ENCODE data around the gene LGALS7. TPM values are rescaled to one million over a fixed set of nuclear protein-coding genes. Genes with fewer than 3 reads are reported as not detected.

LGALS7 gene
- total RNA-seq, 6 experiments from 2014 or later: not detected

DNA sequence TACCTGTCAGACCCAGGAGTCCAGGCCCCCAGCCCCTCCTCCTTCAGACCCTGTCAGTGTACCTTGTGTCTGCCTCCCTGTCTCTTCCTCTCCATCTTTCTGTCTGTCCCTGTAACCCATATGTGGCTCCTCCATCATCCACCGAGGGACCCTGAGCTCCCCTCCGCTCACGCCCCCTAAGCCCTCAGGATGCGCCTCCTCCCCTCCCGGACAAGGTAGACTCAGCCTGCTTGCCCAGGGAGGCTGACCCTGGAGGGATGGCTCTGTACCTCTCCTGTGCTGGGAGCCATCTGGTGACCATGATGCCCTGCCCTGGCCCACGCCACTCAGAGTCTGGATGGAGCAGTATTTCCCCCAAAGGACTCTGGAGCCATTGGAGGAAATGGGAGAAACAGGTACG lies 28.0 kb downstream of the LGALS7 start:
- Mint-ChIP-seq H3K4me1 (ENCODE audit: low read depth) (no peaks in the 10 kb centered on the region), H3K27me3 (ENCODE audit: insufficient read depth) (peaks cover 5% of the 10 kb centered on the region), H3K36me3 (ENCODE audit: low read depth) (no peaks in the 10 kb centered on the region), H3K4me3 (no peak overlapping the region), H3K9me3 (no peaks in the 10 kb centered on the region), H3K27ac (no peak overlapping the region)
- no peak for TF ChIP-seq CTCF (IDR thresholded peaks at IDR 0.05)
- no peak for DNase-seq

- Mint-ChIP-seq H3K27me3 (ENCODE audit: insufficient read depth) (peaks cover 2% of the 10 kb centered on the region), H3K27ac (no peak overlapping the region), H3K4me3 (no peak overlapping the region), H3K4me1 (ENCODE audit: low read depth) (no peaks in the 10 kb centered on the region), H3K9me3 (no peaks in the 10 kb centered on the region), H3K36me3 (ENCODE audit: low read depth) (no peaks in the 10 kb centered on the region)
- no peak for TF ChIP-seq CTCF (IDR thresholded peaks at IDR 0.05)
- no peak for DNase-seq
These were observed 28.4 kb downstream of the LGALS7 start for GRCh38 chr19:38744874-38745273.

DNA sequence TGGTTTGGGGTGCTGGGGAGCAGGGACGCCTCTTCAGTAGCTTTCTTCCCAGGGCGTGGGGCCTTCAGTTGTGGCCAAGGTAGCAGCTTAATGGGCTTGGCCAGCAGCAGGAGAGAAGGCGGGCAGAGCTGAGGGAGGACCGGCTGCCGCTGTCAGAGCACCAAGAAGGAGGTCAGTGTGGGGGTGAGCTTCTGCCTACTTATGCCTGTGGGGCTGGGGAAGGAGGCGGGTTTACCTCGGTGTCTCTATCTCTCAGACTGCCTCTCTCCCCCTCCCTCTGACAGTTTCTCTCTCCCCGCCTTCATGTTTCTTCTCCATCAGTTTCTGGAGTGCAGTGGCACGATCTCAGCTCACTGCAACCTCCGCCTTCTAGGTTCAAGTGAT lies 29.0 kb downstream of the LGALS7 start, which contains the start of gene CAPN12:
Gene CAPN12 (minus strand): TSS at position 177 of the 384 bp plus-strand sequence. CDS start 309 bp downstream, outside the sequence.
- H3K9me3 Mint-ChIP-seq: no peaks in the 10 kb centered on the region
- H3K4me1 Mint-ChIP-seq (ENCODE audit: low read depth): no peaks in the 10 kb centered on the region
- H3K27ac Mint-ChIP-seq: no peak within 1 kb of the TSS
- H3K36me3 Mint-ChIP-seq (ENCODE audit: low read depth): no peaks in the 10 kb centered on the region
- no peak for TF ChIP-seq CTCF (IDR thresholded peaks at IDR 0.05)
- DNase-seq: no peak
- no peak within 1 kb of the TSS for H3K4me3 Mint-ChIP-seq
- peaks cover 2% of the 10 kb centered on the region for H3K27me3 Mint-ChIP-seq (ENCODE audit: insufficient read depth)

DNA sequence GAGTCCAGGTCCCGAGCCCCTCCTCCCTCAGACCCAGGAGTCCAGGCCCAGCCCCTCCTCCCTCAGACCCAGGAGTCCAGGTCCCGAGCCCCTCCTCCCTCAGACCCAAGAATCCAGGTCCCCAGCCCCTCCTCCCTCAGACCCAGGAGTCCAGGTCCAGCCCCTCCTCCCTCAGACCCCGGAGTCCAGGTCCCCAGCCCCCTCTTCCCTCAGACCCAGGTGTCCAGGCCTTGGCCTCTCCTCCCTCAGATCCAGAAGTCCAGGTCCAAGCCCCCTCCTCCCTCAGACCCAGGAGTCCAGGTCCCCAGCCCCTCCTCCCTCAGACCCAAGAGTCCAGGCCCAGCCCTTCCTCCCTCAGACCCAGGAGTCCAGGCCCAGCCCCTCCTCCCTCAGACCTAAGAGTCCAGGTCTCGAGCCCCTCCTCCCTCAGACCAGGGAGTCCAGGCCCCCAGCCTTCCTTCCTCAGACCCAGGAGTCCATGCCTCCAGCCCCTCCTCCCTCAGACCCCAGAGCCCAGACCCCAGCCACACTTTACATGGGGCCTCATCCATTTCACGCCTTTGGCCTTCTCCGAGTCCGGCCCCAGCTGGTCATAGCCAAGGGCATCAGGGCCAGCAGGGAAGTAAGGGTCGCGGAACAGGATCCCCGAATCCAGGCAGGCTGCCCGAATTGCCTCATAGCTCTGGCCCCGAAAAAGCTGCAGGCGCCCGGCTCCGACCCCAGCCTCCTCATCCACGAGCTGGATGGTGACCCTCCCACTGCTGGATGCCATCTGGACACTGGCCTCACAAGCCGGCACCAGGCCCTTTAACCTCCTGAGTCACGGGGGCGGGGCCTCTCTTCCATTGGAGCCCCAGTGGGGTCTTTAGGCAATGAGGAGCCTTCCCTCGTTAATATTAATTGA lies 29.7 kb downstream of the LGALS7 start:
- Mint-ChIP-seq H3K9me3 (no peaks in the 10 kb centered on the region), H3K27me3 (ENCODE audit: insufficient read depth) (peaks cover 2% of the 10 kb centered on the region), H3K36me3 (ENCODE audit: low read depth) (no peaks in the 10 kb centered on the region), H3K27ac (no peak overlapping the region), H3K4me3 (no peak overlapping the region), H3K4me1 (ENCODE audit: low read depth) (no peaks in the 10 kb centered on the region)
- no peak for TF ChIP-seq CTCF (IDR thresholded peaks at IDR 0.05)
- no peak for DNase-seq

DNA sequence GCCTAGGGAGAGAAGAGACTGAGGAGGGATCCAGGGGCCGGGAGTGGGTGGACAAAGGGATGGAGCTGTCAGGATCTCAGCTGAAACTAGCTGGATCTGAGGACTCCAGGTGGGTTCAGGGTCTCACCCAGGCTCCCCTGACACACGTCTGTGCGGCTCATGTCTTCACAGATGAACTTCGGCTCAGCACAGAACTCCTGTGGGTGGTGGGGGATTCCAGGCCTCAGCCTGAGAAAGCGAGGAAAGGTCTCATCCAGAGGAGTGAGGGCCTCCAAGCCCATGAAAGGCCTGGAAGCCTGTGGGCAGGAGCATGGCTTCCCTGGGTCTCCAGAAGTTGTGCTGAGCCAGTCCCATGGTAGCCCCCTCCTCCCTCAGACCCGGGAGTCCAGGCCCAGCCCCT lies 30.4 kb downstream of the LGALS7 start:
- no peak for TF ChIP-seq CTCF (IDR thresholded peaks at IDR 0.05)
- Mint-ChIP-seq H3K4me1 (ENCODE audit: low read depth) (no peaks in the 10 kb centered on the region), H3K4me3 (no peak overlapping the region), H3K27ac (no peak overlapping the region), H3K27me3 (ENCODE audit: insufficient read depth) (peaks cover 2% of the 10 kb centered on the region), H3K36me3 (ENCODE audit: low read depth) (no peaks in the 10 kb centered on the region), H3K9me3 (peaks cover 2% of the 10 kb centered on the region; the same call in 1 of the 2 replicates)
- no peak for DNase-seq

Measured in HFFc6 (cell line).